ENCODE results near the gene CRIP3.
"Not testable (repeated sequence)": the region's sequence is repeated elsewhere in the genome, so short reads cannot be mapped to it uniquely, and the experiment has no call there.

The CRIP3 gene

GRCh38 chr6:43308101-43308989, at the start of gene CRIP3:
TSS of gene CRIP3 (minus strand) at chr6:43308826. CDS start at chr6:43308792, 34 bp downstream.
- peak; percentile 50 for DNase-seq

- no peak for DNase-seq
Measured at GRCh38 chr6:43355862-43356590, 47.4 kb upstream of the CRIP3 start.

GRCh38 chr6:43351951-43352350, 43.3 kb upstream of the CRIP3 start:
- not testable (repeated sequence) for DNase-seq

GRCh38 chr6:43347444-43347843, 38.8 kb upstream of the CRIP3 start:
- no peak for DNase-seq

- no peak for DNase-seq
Measured at GRCh38 chr6:43347021-43347420, 38.4 kb upstream of the CRIP3 start.

- DNase-seq: not testable (repeated sequence)
Measured at GRCh38 chr6:43346243-43346642, 37.6 kb upstream of the CRIP3 start.

- no peak for DNase-seq
Measured at GRCh38 chr6:43339168-43339567, 30.5 kb upstream of the CRIP3 start.

GRCh38 chr6:43338243-43338642, 29.6 kb upstream of the CRIP3 start:
- DNase-seq: no peak

- DNase-seq: no peak
Measured at GRCh38 chr6:43336382-43336781, 27.8 kb upstream of the CRIP3 start.

- DNase-seq: no peak
Measured at GRCh38 chr6:43335469-43335868, 26.8 kb upstream of the CRIP3 start.

- no peak for DNase-seq
Measured at GRCh38 chr6:43334466-43335095, 26.0 kb upstream of the CRIP3 start.

GRCh38 chr6:43331891-43332290, 23.3 kb upstream of the CRIP3 start:
- no peak for DNase-seq

- no peak for DNase-seq
Measured at GRCh38 chr6:43331470-43331869, 22.8 kb upstream of the CRIP3 start.

- DNase-seq: no peak
Measured at GRCh38 chr6:43328528-43328927, 19.9 kb upstream of the CRIP3 start.

- no peak for DNase-seq
Measured at GRCh38 chr6:43325876-43326275, 17.2 kb upstream of the CRIP3 start.

GRCh38 chr6:43318011-43318410, 9.4 kb upstream of the CRIP3 start:
- DNase-seq: no peak

GRCh38 chr6:43313813-43314212, 5.2 kb upstream of the CRIP3 start:
- DNase-seq: no peak

- DNase-seq: no peak
Measured at GRCh38 chr6:43311666-43312065, 3.0 kb upstream of the CRIP3 start.

GRCh38 chr6:43310624-43311023, 2.0 kb upstream of the CRIP3 start:
- no peak for DNase-seq

GRCh38 chr6:43310134-43310533, 1.5 kb upstream of the CRIP3 start:
- no peak for DNase-seq

GRCh38 chr6:43308990-43309477, 408 bp upstream of the CRIP3 start:
- no peak for DNase-seq

- no peak for DNase-seq
Measured at GRCh38 chr6:43307451-43308100, 1.1 kb downstream of the CRIP3 start.

- no peak for DNase-seq
Measured at GRCh38 chr6:43306086-43306485, 2.5 kb downstream of the CRIP3 start.
